MV-4-11 (cell line): ENCODE data around the gene CCR3.

ENCODE experiments used
- DNase-seq: peaks from one replicate; lab custom pipeline; 2025; lab: John Stamatoyannopoulos, UW

The CCR3 gene

GRCh38 chr3:46298871-46299607 is 56.8 kb downstream of the CCR3 start:
- DNase-seq: peak; percentile 17

GRCh38 chr3:46299608-46300460 is 57.6 kb downstream of the CCR3 start:
- peak; percentile 97 for DNase-seq

GRCh38 chr3:46300461-46300789 is 58.2 kb downstream of the CCR3 start:
- no peak for DNase-seq

- DNase-seq: peak; percentile 83
Measured at GRCh38 chr3:46301122-46301835, 59.0 kb downstream of the CCR3 start.

GRCh38 chr3:46303240-46303639 is 61.0 kb downstream of the CCR3 start:
- DNase-seq: peak; percentile 52

DNA sequence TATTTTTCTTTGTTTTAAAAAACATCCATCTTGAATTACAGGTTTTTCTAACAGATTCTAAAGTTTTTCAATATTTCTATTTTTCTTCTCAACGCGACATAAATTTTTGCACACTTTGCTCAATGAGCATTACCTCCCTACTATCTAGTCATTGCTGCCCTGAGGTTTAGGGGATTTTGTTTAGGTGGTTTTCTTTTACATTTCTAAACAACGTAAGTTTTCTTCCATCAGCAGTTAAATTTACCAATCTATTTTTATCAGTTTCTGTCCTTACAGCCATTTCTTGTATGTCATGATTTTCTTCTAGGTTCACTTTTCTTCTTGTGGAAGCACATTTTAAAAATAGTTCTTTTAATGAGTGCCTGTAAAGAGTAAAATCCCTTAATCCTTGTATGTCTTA is 62.5 kb downstream of the CCR3 start:
- no peak for DNase-seq

DNA sequence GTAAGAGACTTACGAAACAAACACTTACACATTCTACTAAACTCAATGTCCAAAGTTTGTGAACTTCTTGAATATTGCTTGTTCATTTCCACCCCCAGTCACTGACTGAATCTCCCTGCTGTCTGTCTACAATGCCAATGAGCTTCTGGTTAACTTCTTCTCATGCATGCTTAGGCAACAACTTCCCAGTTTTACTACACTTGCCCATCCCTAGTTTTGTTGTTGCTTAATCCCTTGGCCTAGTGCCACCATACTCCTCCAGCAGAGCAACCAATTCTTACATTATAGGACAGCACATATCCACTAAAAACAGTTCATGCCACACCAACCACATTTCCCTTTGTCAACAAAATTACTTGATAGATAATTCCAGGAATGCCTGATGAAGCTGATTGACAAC is 70.7 kb downstream of the CCR3 start:
- peak; percentile 99 for DNase-seq

GRCh38 chr3:46314517-46314916 is 72.3 kb downstream of the CCR3 start:
- peak; percentile 65 for DNase-seq

DNA sequence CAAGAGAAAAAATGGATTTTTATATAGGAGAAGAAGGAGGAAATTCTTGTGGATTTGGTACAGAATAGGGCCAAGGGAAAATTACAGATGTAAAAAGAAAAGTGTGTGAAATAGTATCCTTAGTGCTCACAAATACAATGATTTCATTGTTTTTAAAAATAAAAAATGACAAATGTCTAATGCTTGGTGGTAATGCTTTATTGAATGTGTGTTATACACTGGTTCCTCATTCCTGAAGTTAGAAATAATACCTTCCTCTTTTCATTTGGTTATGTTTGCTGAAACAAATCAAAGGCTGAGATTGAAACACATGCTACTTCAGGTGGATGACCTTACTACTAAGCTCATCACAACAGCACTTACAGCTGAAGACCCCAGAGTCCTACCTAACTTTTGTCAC is 73.9 kb downstream of the CCR3 start:
- DNase-seq: peak; percentile 65
